Measurements from ENCODE around the gene AGXT2.

AGXT2 gene, protein sequence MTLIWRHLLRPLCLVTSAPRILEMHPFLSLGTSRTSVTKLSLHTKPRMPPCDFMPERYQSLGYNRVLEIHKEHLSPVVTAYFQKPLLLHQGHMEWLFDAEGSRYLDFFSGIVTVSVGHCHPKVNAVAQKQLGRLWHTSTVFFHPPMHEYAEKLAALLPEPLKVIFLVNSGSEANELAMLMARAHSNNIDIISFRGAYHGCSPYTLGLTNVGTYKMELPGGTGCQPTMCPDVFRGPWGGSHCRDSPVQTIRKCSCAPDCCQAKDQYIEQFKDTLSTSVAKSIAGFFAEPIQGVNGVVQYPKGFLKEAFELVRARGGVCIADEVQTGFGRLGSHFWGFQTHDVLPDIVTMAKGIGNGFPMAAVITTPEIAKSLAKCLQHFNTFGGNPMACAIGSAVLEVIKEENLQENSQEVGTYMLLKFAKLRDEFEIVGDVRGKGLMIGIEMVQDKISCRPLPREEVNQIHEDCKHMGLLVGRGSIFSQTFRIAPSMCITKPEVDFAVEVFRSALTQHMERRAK

GRCh38 chr5:35047785-35048404 lies at the start of gene AGXT2:
AGXT2 (minus strand) TSS chr5:35047949; CDS start chr5:35047892, 57 bp downstream.
- no peak for DNase-seq

- no peak for DNase-seq
These were observed 49.2 kb upstream of the AGXT2 start for GRCh38 chr5:35096932-35097331.

DNA sequence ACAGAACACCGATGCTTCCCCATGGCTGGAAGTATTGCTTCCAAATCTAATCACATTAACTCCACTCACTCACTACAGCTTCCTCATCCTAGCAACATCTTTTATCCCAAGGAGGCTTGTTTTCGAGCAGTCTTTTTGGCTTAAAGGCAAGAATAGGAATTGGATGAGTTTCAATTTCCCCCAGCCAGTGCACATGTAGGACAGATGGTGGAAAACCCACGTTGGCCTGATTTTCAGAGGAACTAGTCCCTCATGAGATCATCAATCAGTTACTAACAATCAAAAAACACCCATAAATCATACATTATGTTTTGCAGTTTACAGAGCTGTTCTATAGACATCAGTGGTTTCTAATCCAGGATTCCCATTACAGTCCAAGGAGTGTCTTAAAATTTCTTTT lies 48.5 kb upstream of the AGXT2 start:
- no peak for DNase-seq

GRCh38 chr5:35095366-35095765 lies 47.6 kb upstream of the AGXT2 start:
- DNase-seq = no peak

DNA sequence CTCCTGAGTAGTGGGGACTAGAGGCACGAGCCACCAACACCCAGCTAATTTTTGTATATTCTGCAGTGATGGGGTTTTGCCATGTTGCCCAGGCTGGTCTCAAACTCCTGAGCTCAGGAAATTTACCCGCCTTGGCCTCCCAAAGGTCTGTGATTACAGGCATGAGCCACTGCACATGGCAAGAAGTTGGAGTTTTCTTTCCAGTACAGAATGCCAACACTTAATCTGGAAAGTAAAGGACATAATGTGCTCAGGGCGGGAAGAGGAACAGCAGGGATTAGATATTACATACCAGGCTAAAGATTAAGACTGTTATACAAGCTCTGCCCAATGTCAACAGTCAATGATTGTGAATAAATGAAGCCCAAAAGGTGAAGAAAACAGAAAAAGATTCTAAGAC lies 47.2 kb upstream of the AGXT2 start:
- DNase-seq = no peak

DNA sequence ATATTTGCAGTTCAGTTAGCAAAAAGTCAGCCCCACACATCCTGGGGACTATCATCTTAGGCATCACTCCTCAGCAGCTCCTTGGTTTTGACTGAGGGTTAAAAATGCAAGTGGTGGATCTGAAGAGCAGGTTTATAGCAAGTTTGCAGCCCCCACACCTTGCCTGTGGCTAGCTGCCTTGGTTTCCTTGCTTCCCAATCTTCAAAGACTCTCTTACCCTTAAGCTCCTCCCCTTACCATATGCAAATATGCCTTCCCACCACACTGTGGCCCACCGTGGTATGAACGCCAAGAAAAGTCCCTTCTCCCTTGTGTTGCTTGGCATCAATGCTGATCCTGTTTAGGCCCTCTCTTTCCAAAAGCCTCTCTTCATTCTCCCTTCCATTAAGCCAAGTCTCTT lies 45.0 kb upstream of the AGXT2 start:
- DNase-seq = no peak

DNA sequence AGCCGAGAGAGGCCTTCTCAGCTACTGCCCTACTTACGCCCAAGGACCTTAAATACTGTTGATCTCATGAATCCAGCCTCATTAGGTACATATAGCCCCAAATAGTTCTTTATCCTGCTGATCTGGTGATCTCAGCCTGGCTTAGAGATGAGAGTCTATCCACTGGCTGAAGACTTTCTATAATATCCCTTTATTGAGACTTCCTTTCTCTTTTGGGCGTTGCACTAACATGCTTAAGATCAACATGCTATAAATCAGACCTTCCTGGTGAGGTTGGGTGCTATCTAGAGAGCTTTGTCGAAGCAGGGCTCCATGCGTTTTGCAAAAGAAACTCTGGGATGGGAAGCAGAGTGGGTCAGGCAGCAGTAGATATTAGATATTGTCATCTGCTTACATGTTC lies 44.0 kb upstream of the AGXT2 start:
- no peak for DNase-seq

DNA sequence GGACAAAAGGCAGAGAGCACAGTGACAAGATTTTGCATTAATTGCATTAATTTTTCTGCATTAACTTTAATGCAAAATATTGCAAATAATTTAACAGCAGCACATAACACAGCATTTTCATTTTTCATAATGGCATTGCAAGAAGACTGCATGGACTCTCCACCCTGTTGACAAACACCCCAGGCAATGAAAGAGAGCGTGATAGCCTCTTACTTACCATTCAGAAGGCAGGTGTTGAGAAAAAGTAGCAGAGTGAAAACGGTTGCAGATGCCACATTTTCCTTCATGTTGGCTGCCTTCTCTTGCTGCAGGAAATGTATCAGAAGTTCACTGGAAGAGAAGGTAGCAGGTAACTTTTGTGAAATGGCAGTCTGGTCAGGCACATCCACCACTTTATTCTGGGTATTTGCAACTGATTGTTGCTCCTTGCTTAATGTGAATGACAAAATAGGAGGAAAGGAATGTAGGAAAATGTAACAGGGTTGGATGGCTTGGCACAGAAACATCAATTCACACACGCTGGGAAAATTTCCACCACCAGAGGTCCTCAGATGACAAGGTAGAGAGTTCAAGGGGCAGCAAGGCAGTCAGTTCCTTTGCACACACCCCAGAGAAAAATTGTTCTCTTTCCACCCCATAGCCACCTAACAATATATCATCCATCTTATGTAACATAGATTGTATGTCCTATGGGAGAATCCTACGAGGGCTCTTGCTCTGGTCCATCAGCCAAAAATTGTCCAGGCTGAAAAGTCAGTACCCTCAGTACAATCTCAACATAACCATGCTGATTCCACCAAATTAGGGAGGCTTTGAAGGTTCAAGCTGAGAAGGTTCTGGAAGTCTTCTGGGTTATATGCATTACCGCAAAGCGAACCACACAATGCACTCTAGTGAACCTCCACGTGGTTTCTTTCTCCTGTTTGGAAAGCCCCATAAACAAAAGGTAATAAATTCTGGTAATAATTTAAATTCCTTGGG lies 41.9 kb upstream of the AGXT2 start:
- DNase-seq = no peak

DNA sequence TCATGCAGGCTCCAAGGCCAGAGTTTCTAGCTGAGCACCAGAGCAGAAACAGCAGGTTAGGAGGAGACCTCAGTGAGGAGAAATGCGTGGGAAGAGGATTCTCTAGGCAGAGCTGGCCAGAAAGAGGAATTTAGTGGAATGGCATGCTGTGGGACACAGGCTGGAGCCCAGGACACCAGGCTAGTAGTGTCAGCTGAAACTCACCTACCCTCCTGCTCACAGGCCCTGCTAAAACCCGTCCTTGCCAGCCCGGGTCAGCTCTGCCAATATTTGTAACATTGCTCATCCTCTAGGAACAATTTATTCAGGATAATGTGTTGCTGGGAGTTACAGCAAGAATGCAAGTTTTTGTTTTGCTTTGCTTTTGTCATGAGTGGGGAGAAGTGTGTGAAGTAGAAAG lies 40.2 kb upstream of the AGXT2 start:
- no peak for DNase-seq

DNA sequence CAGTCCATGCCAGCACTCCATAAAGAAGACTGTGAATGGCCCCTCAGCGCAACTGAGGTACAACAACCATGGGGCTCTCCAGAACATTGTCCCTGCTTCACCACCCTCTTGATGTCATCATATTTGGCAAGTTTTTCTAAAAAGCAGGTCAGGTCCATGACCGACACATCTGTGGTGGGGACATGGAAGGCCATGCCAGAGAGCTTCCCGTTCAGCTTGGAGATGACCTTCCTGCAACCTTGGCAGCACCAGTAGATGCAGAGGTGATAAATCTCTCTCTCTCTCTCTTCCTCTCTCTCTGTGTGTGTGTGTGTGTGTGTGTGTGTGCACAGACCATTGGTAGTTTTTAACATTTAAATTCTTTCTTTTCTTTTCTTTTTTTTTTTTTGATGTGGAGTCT lies 35.4 kb upstream of the AGXT2 start:
- no peak for DNase-seq

GRCh38 chr5:35082530-35082929 lies 34.8 kb upstream of the AGXT2 start:
- no peak for DNase-seq

GRCh38 chr5:35081134-35081533 lies 33.4 kb upstream of the AGXT2 start:
- no peak for DNase-seq

DNA sequence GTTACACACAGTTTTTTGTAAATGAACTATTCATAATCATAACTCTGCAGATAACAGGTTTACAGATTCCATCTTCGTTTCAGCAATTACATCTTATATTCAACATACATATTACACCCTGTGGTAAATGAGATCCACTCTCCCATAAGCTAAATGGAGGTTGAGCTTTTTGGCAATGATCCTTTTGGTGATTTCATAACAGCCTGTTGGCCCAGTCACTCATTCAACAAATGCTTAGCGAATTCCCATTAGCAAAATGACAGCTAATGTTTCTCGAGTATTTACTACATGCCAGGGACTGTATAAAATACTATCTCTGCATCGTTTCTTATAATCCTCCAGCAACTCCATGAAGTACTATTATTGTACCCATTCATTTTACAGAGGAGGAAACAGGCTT lies 25.4 kb upstream of the AGXT2 start:
- no peak for DNase-seq

GRCh38 chr5:35069188-35069587 lies 21.4 kb upstream of the AGXT2 start:
- no peak for DNase-seq

- DNase-seq = no peak
These were observed 20.2 kb upstream of the AGXT2 start for GRCh38 chr5:35067985-35068384.

- no peak for DNase-seq
These were observed 18.6 kb upstream of the AGXT2 start for GRCh38 chr5:35066260-35066795.

- no peak for DNase-seq
These were observed 15.7 kb upstream of the AGXT2 start for GRCh38 chr5:35063414-35063813.

- DNase-seq = no peak
These were observed 13.5 kb upstream of the AGXT2 start for GRCh38 chr5:35061211-35061770.

GRCh38 chr5:35060236-35060635 lies 12.5 kb upstream of the AGXT2 start:
- DNase-seq = no peak

DNA sequence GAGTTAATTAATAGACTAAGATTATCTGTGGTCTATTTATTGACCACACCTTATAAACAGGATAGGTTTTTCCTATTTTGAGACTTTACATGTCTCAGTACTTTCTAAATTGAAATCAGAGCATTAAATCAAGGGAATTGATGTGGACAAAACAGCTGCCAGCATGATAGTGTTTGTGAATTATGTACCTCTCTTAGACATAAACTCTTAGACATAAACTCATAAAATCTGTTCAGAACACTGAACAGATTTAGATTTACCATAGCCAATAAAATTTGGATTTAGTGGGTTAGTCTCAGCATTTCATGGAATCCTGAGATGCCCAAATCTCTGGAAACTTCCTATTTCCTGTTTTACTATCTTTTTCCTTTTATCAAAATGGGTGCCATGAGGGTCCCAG lies 11.5 kb upstream of the AGXT2 start:
- no peak for DNase-seq

- DNase-seq = no peak
These were observed 10.6 kb upstream of the AGXT2 start for GRCh38 chr5:35058374-35058788.

- no peak for DNase-seq
These were observed 8.9 kb upstream of the AGXT2 start for GRCh38 chr5:35056686-35057085.

GRCh38 chr5:35052838-35053237 lies 5.1 kb upstream of the AGXT2 start:
- no peak for DNase-seq

Data from NCI-H1417 treated with DMSO at 0.1 percent for 48 hours (cell line).